HepG2 (cell line): ENCODE data around the gene CFAP100. TPM values are rescaled to one million over a fixed set of nuclear protein-coding genes. Genes with fewer than 3 reads are reported as not detected.

ENCODE experiments used
- AKAP8 ChIP-seq: sonication (generic); formaldehyde crosslinking; IDR thresholded peaks from 2 replicates; pipeline ENCODE4 v1.5.1; 2020; ENCODE audit warnings: mild to moderate bottlenecking, missing genetic modification reagents
- CCDC6 ChIP-seq: sonication (generic); formaldehyde crosslinking; IDR thresholded peaks from 2 replicates; pipeline ENCODE4 v1.8.1; 2022; ENCODE audit warnings: mild to moderate bottlenecking, missing genetic modification reagents, moderate library complexity
- ELF1 ChIP-seq: sonication (generic); formaldehyde crosslinking; IDR thresholded peaks from 2 replicates; pipeline ENCODE4 v1.4.0; 2020; ENCODE audit warnings: missing genetic modification reagents
- HOXA7 ChIP-seq: sonication (generic); formaldehyde crosslinking; IDR thresholded peaks from 2 replicates; pipeline ENCODE4 v1.8.1; 2022; ENCODE audit warnings: mild to moderate bottlenecking, missing genetic modification reagents, moderate library complexity
- MTA1 ChIP-seq: sonication (generic); formaldehyde crosslinking; IDR thresholded peaks from 2 replicates; pipeline ENCODE4 v1.4.0; 2020; ENCODE audit warnings: missing genetic modification reagents, mild to moderate bottlenecking, borderline replicate concordance
- POGZ ChIP-seq: sonication (generic); formaldehyde crosslinking; IDR thresholded peaks from 2 replicates; pipeline ENCODE4 v1.4.0; 2020; ENCODE audit warnings: mild to moderate bottlenecking, missing genetic modification reagents
- SMARCE1 ChIP-seq: fragments of 450-650 bp; IDR thresholded peaks from 2 replicates; pipeline ENCODE4 v1.6.1; 2017; ENCODE audit warnings: borderline replicate concordance
- SOX13 ChIP-seq, 3 experiments: fragments of 450-650 bp in 1 of 3; sonication (generic) in 1 of 3; formaldehyde crosslinking in 1 of 3; IDR thresholded peaks in 2 of 3; conservative IDR thresholded peaks in 1 of 3; 2 replicates each; pipeline versions ENCODE4 v1.5.0 to v1.6.1; 2016 to 2020; ENCODE audit warnings: antibody characterized with exemption in 1 of 3, mild to moderate bottlenecking in 1 of 3, missing compliant biosample characterization in 1 of 3, missing genetic modification reagents in 1 of 3, moderate library complexity in 1 of 3
- STAG1 ChIP-seq: sonication (generic); formaldehyde crosslinking; IDR thresholded peaks from 2 replicates; pipeline ENCODE4 v1.4.0; 2020; ENCODE audit warnings: missing genetic modification reagents
- ZC3H13 ChIP-seq: sonication (generic); formaldehyde crosslinking; IDR thresholded peaks from 2 replicates; pipeline ENCODE4 v1.8.1; 2023; ENCODE audit warnings: mild to moderate bottlenecking, missing genetic modification reagents, moderate library complexity
- ZNF292 ChIP-seq: sonication (generic); formaldehyde crosslinking; IDR thresholded peaks from 2 replicates; pipeline ENCODE4 v1.8.1; 2022; ENCODE audit warnings: mild to moderate bottlenecking, low read depth, missing genetic modification reagents, borderline replicate concordance
- ZNF644 ChIP-seq: IDR thresholded peaks from 2 replicates; pipeline ENCODE4 v1.6.1; 2016; ENCODE audit warnings: low read depth
- polyA plus RNA-seq, 8 experiments: library from polyadenylated mRNA; depleted of rRNA in 3 of 8; stranded (reverse) in 7 of 8; unstranded in 1 of 8; fragments of >200 nt; fragmentation: Illumina TruSeq in 4 of 8; extraction: Trizol in 4 of 8; gene quantifications; 2 replicates each; pipeline versions ENCODE4 v1.2.1 to v1.2.3, GENCODE V29; 2011 to 2016; ENCODE audit warnings: low read depth in 4 of 8, missing spikeins in 1 of 8, mixed read lengths in 1 of 8; ENCODE audit not compliant: insufficient read depth in 1 of 8
- total RNA-seq, 5 experiments: library from RNA; depleted of rRNA; stranded (reverse); fragments of >200 nt; fragmentation: Illumina TruSeq; extraction: Trizol; gene quantifications; 2 replicates each; pipeline ENCODE4 v1.2.3, GENCODE V29; 2016; ENCODE audit warnings: low read depth in 1 of 5
- TF ChIP-seq, protein P1 (sequence below): sonication (generic); formaldehyde crosslinking; IDR thresholded peaks from 2 replicates; pipeline ENCODE4 v1.5.0; 2020; ENCODE audit warnings: mild to moderate bottlenecking, missing genetic modification reagents, moderate library complexity
- TF ChIP-seq, protein P2 (sequence below): sonication (generic); formaldehyde crosslinking; IDR thresholded peaks from 2 replicates; pipeline ENCODE4 v1.9.0; 2022; ENCODE audit warnings: low read depth, missing genetic modification reagents
- TF ChIP-seq, protein P3 (sequence below): sonication (generic); formaldehyde crosslinking; IDR thresholded peaks from 2 replicates; pipeline ENCODE4 v1.9.0; 2022; ENCODE audit warnings: missing genetic modification reagents, mild to moderate bottlenecking, borderline replicate concordance
- TF ChIP-seq, protein P4 (sequence below): sonication (generic); formaldehyde crosslinking; IDR thresholded peaks from 2 replicates; pipeline ENCODE4 v1.4.0; 2020; ENCODE audit warnings: missing genetic modification reagents, mild to moderate bottlenecking, borderline replicate concordance
- TF ChIP-seq, protein P5 (sequence below): sonication (generic); formaldehyde crosslinking; IDR thresholded peaks from 2 replicates; pipeline ENCODE4 v1.8.0; 2022; ENCODE audit warnings: mild to moderate bottlenecking, missing genetic modification reagents; ENCODE audit not compliant: insufficient replicate concordance

Gene CFAP100
- total and polyA plus RNA-seq, 2 of the 13 experiments (the other 11 are each of a cell fraction or from before 2014, with no cell fraction given): 0.32 TPM; not detected in 1

DNA sequence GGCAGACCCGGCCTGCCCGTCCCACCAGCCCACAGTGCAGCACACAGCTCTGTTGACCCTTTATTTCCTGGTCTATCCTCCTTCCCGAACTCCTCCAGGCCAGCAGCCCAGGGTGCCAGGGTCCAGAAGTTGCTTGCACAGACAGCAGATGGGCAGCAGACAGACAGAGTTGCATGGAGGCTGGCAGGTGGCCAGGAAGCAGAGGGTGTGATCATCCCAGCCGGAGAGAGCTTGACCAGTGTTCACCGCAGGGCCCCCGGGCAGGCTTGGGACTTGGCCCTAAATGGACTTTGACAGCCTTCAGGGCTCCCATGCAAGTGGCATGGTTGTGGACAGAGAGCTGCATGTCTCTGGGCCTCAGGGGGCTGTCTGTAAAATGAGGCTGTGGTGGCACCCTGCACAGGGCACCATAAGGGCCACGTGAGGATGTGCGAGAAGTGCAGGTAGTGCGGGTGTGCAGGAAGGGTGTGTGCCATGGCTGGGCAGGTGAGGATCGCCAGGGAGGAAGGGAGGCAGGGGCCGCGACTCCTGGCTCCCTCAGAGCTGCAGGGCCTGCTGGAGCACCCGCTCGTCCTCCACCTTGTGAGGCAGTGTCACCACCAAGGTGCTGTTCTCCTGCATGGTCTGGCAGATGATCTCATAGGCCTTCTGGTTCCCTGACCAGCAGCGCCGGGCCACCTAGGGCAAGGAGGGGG lies 87.2 kb downstream of the CFAP100 start (continued):
- TF ChIP-seq ZC3H13 (CRISPR knock-in tag): 0 out of 2 replicates have a peak, but pooled peaks have one; percentile 49
- TF ChIP-seq SOX13 (IDR thresholded peaks at IDR 0.05): no peak
- peak in 1 of 2 experiments; percentile 12; a peak in 1 of 4 replicates for TF ChIP-seq SOX13 (CRISPR knock-in tag; conservative IDR thresholded peaks at IDR 0.05 in 1 of 2, IDR thresholded peaks at IDR 0.05 in 1 of 2)
- TF ChIP-seq, protein P1, sequence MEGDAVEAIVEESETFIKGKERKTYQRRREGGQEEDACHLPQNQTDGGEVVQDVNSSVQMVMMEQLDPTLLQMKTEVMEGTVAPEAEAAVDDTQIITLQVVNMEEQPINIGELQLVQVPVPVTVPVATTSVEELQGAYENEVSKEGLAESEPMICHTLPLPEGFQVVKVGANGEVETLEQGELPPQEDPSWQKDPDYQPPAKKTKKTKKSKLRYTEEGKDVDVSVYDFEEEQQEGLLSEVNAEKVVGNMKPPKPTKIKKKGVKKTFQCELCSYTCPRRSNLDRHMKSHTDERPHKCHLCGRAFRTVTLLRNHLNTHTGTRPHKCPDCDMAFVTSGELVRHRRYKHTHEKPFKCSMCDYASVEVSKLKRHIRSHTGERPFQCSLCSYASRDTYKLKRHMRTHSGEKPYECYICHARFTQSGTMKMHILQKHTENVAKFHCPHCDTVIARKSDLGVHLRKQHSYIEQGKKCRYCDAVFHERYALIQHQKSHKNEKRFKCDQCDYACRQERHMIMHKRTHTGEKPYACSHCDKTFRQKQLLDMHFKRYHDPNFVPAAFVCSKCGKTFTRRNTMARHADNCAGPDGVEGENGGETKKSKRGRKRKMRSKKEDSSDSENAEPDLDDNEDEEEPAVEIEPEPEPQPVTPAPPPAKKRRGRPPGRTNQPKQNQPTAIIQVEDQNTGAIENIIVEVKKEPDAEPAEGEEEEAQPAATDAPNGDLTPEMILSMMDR (CRISPR knock-in tag): no peak
- TF ChIP-seq SMARCE1: no peak
- TF ChIP-seq ZNF644 (CRISPR knock-in tag): 0 out of 2 replicates have a peak, but pooled peaks have one; percentile 18
- 0 out of 2 replicates have a peak, but pooled peaks have one; percentile 22 for TF ChIP-seq ELF1 (CRISPR knock-in tag)
- TF ChIP-seq, protein P2, sequence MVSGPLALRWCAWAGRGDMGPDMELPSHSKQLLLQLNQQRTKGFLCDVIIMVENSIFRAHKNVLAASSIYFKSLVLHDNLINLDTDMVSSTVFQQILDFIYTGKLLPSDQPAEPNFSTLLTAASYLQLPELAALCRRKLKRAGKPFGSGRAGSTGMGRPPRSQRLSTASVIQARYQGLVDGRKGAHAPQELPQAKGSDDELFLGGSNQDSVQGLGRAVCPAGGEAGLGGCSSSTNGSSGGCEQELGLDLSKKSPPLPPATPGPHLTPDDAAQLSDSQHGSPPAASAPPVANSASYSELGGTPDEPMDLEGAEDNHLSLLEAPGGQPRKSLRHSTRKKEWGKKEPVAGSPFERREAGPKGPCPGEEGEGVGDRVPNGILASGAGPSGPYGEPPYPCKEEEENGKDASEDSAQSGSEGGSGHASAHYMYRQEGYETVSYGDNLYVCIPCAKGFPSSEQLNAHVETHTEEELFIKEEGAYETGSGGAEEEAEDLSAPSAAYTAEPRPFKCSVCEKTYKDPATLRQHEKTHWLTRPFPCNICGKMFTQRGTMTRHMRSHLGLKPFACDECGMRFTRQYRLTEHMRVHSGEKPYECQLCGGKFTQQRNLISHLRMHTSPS (CRISPR knock-in tag): peak; percentile 89
- TF ChIP-seq AKAP8 (CRISPR knock-in tag): no peak
- TF ChIP-seq HOXA7: no peak
- peak; percentile 60; the same call in 1 of the 2 replicates for TF ChIP-seq ZNF292 (CRISPR knock-in tag)
- TF ChIP-seq STAG1 (CRISPR knock-in tag): no peak
- peak; percentile 85; the same call in 1 of the 2 replicates for TF ChIP-seq MTA1 (CRISPR knock-in tag)
- TF ChIP-seq, protein P3, sequence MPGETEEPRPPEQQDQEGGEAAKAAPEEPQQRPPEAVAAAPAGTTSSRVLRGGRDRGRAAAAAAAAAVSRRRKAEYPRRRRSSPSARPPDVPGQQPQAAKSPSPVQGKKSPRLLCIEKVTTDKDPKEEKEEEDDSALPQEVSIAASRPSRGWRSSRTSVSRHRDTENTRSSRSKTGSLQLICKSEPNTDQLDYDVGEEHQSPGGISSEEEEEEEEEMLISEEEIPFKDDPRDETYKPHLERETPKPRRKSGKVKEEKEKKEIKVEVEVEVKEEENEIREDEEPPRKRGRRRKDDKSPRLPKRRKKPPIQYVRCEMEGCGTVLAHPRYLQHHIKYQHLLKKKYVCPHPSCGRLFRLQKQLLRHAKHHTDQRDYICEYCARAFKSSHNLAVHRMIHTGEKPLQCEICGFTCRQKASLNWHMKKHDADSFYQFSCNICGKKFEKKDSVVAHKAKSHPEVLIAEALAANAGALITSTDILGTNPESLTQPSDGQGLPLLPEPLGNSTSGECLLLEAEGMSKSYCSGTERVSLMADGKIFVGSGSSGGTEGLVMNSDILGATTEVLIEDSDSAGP (CRISPR knock-in tag): peak; percentile 70; the same call in 1 of the 2 replicates
- TF ChIP-seq, protein P4, sequence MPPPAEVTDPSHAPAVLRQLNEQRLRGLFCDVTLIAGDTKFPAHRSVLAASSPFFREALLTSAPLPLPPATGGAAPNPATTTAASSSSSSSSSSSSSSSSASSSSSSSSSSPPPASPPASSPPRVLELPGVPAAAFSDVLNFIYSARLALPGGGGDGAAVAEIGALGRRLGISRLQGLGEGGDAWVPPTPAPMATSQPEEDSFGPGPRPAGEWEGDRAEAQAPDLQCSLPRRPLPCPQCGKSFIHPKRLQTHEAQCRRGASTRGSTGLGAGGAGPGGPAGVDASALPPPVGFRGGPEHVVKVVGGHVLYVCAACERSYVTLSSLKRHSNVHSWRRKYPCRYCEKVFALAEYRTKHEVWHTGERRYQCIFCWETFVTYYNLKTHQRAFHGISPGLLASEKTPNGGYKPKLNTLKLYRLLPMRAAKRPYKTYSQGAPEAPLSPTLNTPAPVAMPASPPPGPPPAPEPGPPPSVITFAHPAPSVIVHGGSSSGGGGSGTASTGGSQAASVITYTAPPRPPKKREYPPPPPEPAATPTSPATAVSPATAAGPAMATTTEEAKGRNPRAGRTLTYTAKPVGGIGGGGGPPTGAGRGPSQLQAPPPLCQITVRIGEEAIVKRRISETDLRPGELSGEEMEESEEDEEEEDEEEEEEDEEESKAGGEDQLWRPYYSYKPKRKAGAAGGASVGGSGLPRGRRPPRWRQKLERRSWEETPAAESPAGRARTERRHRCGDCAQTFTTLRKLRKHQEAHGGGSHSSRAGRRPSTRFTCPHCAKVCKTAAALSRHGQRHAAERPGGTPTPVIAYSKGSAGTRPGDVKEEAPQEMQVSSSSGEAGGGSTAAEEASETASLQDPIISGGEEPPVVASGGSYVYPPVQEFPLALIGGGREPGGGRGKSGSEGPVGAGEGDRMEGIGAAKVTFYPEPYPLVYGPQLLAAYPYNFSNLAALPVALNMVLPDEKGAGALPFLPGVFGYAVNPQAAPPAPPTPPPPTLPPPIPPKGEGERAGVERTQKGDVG: 0 out of 2 replicates have a peak, but pooled peaks have one; percentile 20
- TF ChIP-seq CCDC6: 0 out of 2 replicates have a peak, but pooled peaks have one; percentile 44
- peak; percentile 16; the same call in 1 of the 2 replicates for TF ChIP-seq POGZ (CRISPR knock-in tag)
- TF ChIP-seq, protein P5, sequence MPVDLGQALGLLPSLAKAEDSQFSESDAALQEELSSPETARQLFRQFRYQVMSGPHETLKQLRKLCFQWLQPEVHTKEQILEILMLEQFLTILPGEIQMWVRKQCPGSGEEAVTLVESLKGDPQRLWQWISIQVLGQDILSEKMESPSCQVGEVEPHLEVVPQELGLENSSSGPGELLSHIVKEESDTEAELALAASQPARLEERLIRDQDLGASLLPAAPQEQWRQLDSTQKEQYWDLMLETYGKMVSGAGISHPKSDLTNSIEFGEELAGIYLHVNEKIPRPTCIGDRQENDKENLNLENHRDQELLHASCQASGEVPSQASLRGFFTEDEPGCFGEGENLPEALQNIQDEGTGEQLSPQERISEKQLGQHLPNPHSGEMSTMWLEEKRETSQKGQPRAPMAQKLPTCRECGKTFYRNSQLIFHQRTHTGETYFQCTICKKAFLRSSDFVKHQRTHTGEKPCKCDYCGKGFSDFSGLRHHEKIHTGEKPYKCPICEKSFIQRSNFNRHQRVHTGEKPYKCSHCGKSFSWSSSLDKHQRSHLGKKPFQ (CRISPR knock-in tag): peak; percentile 83
